ENCODE data around the gene MYCBP2.
"Not testable (repeated sequence)": the region's sequence is repeated elsewhere in the genome, so short reads cannot be mapped to it uniquely, and the experiment has no call there.

MYCBP2 gene

DNA sequence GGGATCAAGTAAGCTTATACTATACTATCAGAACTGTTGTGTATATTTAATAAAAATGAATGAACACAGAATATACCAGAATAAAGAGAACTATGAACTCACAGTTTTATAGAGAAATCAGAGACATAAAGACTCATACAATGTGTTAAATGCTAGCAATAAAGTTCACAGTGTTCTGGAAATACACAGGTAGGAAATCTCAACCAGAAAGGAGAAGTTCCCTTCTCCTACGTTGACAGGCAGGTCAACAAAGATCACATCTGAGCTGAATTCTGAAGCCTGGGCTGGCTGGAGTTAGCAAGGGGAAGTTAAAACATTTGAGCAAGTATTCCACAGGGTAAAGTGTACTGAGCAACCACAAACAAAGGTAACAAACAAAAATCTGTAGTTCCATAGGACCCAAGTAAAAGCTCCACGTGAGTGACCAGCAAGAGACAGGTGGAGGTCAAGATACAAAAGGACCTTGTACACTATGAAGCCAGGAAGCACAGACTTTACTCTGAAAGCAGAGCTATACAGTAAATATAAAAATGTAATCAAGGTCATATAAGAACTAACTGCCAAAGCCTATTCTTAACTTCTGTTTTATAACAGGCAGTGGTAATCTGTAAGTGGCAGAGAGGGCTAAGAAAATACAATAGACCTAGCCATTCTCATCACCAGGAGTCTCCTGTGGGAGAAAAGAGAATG is 312.9 kb downstream of the MYCBP2 start:
- POLR2A ChIA-PET = no interaction called here
- DNase-seq (ENCODE audit: extremely low spot score) = no peak
- TF ChIP-seq, protein P1, sequence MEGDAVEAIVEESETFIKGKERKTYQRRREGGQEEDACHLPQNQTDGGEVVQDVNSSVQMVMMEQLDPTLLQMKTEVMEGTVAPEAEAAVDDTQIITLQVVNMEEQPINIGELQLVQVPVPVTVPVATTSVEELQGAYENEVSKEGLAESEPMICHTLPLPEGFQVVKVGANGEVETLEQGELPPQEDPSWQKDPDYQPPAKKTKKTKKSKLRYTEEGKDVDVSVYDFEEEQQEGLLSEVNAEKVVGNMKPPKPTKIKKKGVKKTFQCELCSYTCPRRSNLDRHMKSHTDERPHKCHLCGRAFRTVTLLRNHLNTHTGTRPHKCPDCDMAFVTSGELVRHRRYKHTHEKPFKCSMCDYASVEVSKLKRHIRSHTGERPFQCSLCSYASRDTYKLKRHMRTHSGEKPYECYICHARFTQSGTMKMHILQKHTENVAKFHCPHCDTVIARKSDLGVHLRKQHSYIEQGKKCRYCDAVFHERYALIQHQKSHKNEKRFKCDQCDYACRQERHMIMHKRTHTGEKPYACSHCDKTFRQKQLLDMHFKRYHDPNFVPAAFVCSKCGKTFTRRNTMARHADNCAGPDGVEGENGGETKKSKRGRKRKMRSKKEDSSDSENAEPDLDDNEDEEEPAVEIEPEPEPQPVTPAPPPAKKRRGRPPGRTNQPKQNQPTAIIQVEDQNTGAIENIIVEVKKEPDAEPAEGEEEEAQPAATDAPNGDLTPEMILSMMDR (IDR thresholded peaks at IDR 0.05; ENCODE audit: control extremely low read depth, extremely low read depth, low read depth, missing control alignments) = no peak
- CTCF ChIA-PET = interaction anchor here (1.1 to 3.1 kb wide), 6 partner anchors 10 to 29 kb away, joined by 3 to 39 read pairs (median 4); no protein-coding TSS in a partner anchor

DNA sequence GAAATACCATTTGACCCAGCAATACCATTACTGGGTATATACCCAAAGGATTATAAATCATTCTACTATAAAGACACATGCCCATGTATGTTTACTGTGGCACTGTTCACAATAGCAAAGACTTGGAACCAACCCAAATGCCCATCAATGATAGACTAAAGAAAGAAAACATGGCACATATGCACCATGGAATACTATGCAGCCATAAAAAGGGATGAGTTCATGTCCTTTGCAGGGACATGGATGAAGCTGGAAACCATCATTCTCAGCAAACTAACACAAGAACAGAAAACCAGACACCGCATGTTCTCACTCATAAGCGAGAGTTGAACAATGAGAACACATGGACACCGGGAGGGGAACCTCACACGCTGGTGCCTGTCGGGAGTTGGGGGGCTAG is 317.2 kb downstream of the MYCBP2 start:
- ChIA-PET CTCF (interaction anchor here (1.7 kb wide), 2 partner anchors 8 to 12 kb away, joined by 3 to 8 read pairs; no protein-coding TSS in a partner anchor), POLR2A (interaction anchor here (0.6 kb wide), 1 partner anchor 18 kb away, joined by 5 read pairs; no protein-coding TSS in a partner anchor)
- not testable (repeated sequence) for DNase-seq (ENCODE audit: extremely low spot score)

DNA sequence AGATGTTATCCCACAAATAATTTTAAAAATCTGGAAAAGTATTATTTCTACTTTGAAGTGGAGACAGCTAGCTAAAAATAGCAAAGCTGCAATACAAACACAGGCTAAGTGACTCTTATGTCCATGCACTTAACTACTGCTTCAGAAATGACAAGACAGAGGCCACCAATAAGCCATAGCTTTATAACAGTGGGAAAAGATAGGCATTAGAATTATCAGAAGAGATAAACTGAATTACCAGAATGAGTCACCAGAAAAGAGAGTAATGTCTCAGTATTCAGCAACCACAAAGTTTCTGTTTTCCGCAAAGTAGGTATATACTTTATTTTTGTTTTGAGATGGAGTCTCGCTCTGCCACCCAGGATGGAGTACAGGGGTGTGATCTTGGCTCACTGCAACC is 317.9 kb downstream of the MYCBP2 start:
- TF ChIP-seq, protein P1 (IDR thresholded peaks at IDR 0.05; ENCODE audit: control extremely low read depth, extremely low read depth, low read depth, missing control alignments) = no peak
- ChIA-PET CTCF (interaction anchor here (1.7 kb wide), 1 partner anchor 11 kb away, joined by 3 read pairs; no protein-coding TSS in a partner anchor), POLR2A (no interaction called here)
- no peak for DNase-seq (ENCODE audit: extremely low spot score)

DNA sequence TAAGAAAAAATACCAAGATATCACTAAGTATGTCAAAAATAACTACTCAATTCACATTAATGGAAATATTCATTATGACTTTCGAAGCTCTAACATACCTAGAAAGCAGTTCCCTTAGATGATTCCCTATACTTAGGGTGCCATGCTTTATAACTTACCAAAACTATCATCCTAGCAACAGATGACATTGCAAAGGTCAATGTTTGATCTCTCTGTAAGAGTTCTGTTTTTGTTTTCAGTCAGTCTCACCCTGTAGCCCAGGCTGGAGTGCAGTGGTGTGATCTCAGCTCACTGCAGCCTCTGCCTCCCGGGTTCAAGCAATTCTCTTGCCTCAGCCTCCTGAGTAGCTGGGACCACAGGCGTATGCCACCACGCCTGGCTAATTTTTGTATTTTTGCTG is 318.6 kb downstream of the MYCBP2 start:
- CTCF ChIA-PET = interaction anchor here (1.7 kb wide), 1 partner anchor 10 kb away, joined by 3 read pairs; no protein-coding TSS in a partner anchor
- DNase-seq (ENCODE audit: extremely low spot score); POLR2A ChIA-PET: not testable (repeated sequence)

DNA sequence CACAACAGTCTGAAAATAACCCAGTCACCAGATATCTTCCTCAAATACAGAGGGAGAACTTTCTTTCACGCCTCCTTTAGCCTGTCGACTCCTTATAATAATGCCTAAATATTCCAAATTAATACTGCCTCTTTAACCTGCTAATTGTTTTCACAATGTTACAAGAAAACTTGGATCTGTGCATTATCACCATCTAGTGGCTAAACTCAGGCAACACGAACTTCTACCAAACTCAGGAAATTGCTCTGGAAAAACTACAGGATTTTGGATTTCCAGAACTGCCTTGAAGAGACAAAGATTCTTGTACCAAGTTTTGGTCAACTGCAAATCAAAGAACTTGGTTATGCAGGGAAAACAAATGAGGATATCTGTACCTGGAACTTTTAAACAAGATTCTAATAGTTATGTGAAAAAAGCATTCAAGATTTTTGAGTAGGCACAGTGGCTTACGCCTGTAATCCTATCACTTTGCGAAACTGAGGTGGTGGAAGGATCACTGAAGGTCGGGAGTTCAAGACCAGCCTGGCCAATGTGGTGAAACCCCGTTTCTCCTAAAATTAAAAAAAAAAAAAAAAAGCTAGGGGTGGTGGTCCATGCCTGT is 324.2 kb downstream of the MYCBP2 start:
- ChIA-PET POLR2A (interaction anchor here (0.6 to 0.7 kb wide), 2 partner anchors 10 to 518 kb away, joined by 3 to 4 read pairs; no protein-coding TSS in a partner anchor), CTCF (interaction anchor here (0.8 to 5.3 kb wide), 12 partner anchors 10 to 180 kb away, joined by 3 to 39 read pairs (median 5); partner anchors contain the start of gene CLN5)
- no peak for DNase-seq (ENCODE audit: extremely low spot score)
- TF ChIP-seq, protein P1 (IDR thresholded peaks at IDR 0.05; ENCODE audit: control extremely low read depth, extremely low read depth, low read depth, missing control alignments) = peak; percentile 54

DNA sequence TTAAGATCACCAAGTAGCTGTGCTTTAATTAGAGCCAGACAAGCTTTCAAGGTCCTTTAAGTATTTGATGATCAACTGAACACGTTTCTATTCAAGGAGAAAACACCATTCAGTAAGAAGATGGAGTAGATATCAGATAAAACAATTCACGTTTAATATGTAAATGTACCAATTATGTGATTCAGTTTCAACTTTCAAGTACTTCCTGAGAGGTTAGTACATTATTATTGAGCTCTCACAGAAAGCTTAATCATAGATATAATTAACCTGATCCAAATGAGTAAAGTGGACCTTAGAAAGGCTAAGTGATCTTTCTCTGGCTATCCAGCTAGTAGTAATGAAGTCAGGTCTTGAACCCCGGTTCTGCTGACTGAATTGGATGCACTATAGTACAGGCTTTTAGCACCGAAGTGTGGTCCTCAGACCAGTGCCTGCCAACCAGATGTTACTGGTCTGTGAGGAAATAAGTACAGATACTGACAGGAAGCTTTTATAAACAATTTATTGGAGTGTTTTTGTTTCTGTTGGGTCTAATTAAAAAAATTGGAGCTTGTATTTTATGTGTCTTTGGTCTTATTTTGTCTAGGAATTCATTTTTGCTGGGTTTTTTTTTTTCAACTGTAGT is 324.8 kb downstream of the MYCBP2 start:
- ChIA-PET POLR2A (no interaction called here), CTCF (interaction anchor here (0.7 to 5.3 kb wide), 12 partner anchors 9 to 282 kb away, joined by 3 to 39 read pairs (median 6); partner anchors contain the start of gene CLN5)
- TF ChIP-seq, protein P1 (IDR thresholded peaks at IDR 0.05; ENCODE audit: control extremely low read depth, extremely low read depth, low read depth, missing control alignments) = no peak
- DNase-seq (ENCODE audit: extremely low spot score) = no peak

DNA sequence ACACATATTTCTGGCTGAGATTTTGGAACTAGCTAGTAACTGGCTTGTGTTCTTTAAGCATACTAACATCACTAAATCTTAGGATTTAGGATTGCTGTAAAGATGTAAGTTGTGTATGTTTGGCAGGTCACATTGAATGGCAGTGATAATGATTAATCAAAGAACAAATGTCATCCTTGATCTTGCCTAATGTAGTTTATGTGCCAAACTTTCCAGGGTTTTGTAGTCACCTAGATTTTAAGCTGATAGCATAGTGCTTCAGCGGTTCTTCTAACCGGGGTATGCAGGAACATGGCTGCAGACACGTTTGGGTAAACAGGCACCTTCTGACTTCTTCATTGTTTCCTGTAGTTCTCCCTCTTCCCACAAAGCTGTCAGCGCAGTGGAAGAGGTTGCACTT is 325.4 kb downstream of the MYCBP2 start:
- POLR2A ChIA-PET = no interaction called here

More for the DNA sequence above, 325.4 kb downstream of the MYCBP2 start:
- no peak for DNase-seq (ENCODE audit: extremely low spot score)
- TF ChIP-seq, protein P1 (IDR thresholded peaks at IDR 0.05; ENCODE audit: control extremely low read depth, extremely low read depth, low read depth, missing control alignments) = no peak
- CTCF ChIA-PET = interaction anchor here (0.7 to 5.3 kb wide), 12 partner anchors 9 to 282 kb away, joined by 3 to 39 read pairs (median 6); partner anchors contain the start of gene CLN5
